Fibroblast of the aortic adventitia (primary cell): ENCODE results near the gene RABGAP1. TPM values are rescaled to one million over a fixed set of nuclear protein-coding genes. Genes with fewer than 3 reads are reported as not detected.

Source experiments
- DNase-seq: peaks from one replicate; pipeline ENCODE4 v3.0.0-alpha.2; 2010; ENCODE audit warnings: low read depth
- H3K4me3 ChIP-seq: 2 replicates; pipeline ENCODE4 v1.5.1; 2011; ENCODE audit warnings: low read depth, mild to moderate bottlenecking, control low read depth, low read length, moderate library complexity
- total RNA-seq: library from RNA; depleted of rRNA; stranded (reverse); fragments of >200 nt; gene quantifications from 2 replicates; pipeline ENCODE4 v1.2.3, GENCODE V29; 2012; ENCODE audit warnings: low replicate concordance
- TF ChIP-seq, protein P1 (sequence below): IDR thresholded peaks from 2 replicates; pipeline ENCODE4 v1.5.1; 2011; ENCODE audit warnings: mild to moderate bottlenecking, low read length, control low read depth, inconsistent platforms; ENCODE audit not compliant: insufficient read depth

Gene RABGAP1
- total RNA-seq, 1 donor: 50.3 TPM

DNA sequence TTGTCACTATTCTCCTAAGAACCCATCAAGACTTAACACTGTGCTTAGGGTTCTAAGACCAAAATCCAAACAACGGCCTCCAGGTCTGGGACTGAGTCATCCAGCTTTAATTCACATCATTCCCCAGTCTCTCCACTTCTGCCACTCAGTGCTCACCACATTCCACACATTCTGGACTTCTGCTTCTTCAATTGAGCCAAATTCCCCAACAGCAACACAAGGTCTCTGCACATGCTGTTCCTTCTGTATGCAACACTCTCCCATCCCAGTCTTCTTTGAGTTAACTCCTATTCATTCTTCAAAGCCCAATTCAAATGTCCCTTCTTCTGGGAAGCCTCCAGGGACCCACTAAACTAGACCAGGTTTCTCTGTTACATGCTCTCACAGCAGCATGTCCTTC lies 190.4 kb downstream of the RABGAP1 start:
- DNase-seq: peak; percentile 49
- TF ChIP-seq, protein P1, sequence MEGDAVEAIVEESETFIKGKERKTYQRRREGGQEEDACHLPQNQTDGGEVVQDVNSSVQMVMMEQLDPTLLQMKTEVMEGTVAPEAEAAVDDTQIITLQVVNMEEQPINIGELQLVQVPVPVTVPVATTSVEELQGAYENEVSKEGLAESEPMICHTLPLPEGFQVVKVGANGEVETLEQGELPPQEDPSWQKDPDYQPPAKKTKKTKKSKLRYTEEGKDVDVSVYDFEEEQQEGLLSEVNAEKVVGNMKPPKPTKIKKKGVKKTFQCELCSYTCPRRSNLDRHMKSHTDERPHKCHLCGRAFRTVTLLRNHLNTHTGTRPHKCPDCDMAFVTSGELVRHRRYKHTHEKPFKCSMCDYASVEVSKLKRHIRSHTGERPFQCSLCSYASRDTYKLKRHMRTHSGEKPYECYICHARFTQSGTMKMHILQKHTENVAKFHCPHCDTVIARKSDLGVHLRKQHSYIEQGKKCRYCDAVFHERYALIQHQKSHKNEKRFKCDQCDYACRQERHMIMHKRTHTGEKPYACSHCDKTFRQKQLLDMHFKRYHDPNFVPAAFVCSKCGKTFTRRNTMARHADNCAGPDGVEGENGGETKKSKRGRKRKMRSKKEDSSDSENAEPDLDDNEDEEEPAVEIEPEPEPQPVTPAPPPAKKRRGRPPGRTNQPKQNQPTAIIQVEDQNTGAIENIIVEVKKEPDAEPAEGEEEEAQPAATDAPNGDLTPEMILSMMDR: no peak
- H3K4me3 ChIP-seq: no peak overlapping the region

DNA sequence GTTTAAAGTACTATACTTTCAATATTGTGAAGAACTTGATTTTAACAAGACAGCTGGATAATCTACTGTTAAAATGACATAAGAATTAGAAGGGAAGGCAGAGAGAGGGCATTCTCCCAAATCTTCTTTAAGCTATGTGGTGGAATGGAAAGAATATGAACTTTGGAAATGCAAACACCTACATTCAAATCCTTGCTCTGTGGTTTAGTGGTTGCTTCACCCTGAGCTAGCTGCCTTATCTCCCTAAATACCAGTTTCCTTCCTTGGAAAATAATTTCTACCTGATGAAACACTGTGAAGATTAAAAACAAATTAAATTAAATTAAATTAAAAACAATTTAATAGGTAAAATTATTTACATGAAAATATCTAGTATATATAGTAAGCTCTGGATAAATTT lies 191.2 kb downstream of the RABGAP1 start:
- peak; percentile 14 for DNase-seq
- H3K4me3 ChIP-seq: no peak overlapping the region
- TF ChIP-seq, protein P1: no peak

DNA sequence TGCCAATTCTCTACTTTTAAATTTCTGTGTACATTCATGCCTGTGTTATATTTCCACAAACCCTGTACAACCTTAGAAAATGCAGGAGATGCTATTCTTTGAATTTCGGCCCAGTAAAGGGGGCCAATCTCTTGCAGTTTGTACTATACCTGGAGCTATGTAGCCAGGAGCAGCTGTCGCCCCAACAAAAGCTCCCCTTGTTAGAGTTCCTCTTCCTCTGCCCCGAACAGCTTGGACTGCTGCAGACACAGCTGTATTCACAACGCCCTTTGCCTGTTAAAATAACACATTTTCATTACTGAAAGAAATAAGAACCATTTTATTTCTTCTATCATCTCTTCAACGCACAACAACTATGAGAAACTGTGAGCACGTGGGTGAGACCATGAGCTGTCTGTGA lies 191.9 kb downstream of the RABGAP1 start:
- no peak for DNase-seq
- TF ChIP-seq, protein P1: no peak
- no peak overlapping the region for H3K4me3 ChIP-seq

DNA sequence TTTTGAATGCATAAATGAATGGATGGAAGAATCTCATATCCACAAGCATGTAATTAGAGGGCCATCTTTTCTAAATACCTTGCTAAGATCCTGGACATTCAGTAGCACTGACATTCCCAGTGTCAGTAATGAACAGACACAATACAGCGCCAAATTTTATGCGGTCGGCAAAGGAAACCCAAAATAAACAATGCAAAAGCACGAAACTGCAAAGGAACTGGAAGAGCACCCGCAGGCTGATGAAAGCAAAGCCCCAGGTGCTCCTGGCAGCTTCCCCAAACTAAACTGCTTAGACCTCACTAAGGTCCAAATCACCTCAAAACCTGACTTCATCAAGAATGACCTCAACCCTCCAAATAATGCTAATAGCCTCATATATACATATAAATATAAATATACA lies 194.6 kb downstream of the RABGAP1 start:
- no peak for DNase-seq
- no peak overlapping the region for H3K4me3 ChIP-seq
- TF ChIP-seq, protein P1: no peak

DNA sequence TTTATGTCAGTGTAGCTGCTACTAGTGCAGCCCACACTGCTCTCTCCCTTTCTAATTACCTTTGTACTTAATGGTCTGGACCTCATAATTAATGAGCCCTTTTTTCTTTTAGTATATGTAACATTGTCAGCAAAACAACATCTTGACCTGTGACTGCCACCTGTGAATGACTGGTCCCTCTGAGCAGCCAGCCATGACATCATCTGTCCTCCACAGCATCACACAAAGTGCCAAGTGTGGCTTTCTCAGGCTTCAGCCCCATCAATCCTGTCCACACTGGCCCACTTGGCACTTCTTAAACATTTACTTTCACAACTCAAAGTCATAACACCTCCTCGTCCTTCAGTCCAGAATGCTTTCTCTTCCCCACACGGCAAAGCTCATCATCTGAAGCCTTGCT lies 197.3 kb downstream of the RABGAP1 start:
- H3K4me3 ChIP-seq: no peak overlapping the region
- no peak for DNase-seq
- TF ChIP-seq, protein P1: no peak

DNA sequence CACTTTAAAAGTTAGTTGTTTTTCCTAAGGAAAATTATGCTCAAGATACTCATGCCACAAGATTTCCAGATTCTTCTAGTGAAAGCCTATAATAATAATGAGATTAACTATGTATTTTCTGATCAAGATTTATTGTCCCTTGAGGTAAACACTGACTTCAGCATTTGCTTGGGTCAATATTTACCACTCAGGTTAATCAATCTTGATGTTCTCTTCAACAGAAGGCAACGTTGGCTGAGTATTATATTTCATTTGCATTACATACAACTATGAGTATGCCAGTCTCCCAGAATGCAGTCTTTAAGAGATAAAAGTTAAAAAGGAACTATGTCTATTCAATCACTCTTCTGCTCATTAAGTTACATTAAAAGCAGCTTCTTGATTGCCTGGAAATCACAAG lies 208.2 kb downstream of the RABGAP1 start:
- TF ChIP-seq, protein P1: no peak
- DNase-seq: no peak

More for the DNA sequence above, 208.2 kb downstream of the RABGAP1 start:
- no peak overlapping the region for H3K4me3 ChIP-seq
